HPDE6-E6E7 (cell line): ENCODE measurements around the gene LRRTM2.
A peak's percentile ranks its signal among the peaks of the same experiment; 100 is the strongest.

Source experiments
- DNase-seq: peaks from one replicate; pipeline ENCODE4 v3.0.0; 2011; ENCODE audit warnings: missing footprints; ENCODE audit errors: extremely low spot score

LRRTM2 gene

DNA sequence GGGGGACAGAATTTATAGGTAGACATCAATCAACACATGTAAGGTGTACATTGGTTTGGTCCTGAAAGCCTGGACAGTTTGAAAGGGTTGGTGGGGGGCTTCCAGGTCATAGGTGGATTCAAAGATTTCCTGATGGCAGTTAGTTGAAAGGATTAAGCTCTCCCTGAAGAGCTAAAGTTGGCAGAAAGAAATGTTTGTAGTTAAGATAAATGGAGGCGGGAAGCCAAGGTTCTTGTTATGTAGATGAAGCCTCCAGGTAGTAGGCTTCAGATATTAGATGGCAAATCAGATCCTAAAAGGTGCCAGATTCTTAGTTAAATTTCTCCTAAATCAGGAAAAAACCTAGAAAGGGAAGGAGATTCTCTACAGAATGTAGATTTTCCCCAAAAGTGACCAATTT, 9.0 kb upstream of the LRRTM2 start:
- DNase-seq = no peak

DNA sequence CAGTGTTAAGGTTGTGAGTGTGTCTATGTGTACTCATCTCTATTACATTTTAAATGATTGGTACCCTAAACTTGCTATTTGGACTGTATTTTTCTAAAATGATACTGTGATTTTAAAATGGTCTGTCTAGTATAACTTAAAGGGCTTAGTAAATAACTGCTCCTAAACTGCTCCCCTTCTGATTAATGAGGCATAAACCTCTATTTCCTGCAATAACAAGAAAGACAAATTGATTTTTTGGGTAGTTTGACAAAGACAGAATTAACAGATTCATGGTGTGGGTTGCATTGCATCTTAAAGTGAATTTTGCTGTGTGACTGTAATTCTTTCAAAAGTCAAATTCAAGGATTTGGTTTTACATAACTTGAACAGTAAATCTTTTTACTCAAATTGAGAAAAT, 8.1 kb upstream of the LRRTM2 start:
- no peak for DNase-seq

DNA sequence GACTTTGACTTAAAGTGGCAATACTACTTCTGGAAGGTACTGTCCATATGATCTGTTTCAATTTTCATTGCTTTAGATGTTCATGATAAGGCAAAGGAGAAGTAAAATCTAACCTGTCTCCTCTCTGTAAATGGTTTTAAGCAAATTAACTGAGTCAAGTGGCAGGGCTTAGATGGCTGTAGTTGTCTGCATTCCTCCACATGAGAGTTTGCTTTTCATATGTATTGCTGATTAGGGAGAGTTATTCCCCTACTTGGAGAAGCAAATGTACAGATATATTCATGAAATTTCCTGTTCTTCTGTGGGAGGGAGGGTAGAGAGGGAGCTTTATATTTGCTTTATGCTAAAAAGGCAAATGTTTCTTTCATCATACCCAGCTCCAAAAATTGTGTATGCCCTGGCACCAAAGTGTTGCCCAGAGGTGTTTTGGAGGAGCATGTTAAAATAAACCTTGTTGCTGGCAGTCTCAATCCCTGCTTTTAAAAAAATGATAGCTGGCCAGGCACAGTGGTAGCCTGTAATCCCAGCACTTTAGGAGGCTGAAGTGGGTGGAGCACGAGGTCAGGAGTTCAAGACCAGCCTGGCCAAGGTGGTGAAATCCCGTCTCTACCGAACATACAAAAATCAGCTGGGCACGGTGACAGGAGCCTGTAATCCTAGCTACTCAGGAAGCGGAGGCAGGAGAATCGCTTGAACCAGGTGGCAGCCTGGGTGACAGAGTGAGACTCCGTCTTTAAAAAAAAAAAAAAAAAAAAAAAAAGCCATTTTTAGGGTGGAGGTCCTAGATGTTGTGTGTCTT, 3.5 kb upstream of the LRRTM2 start:
- DNase-seq = no peak

GRCh38 chr5:138876811-138877210, 1.7 kb upstream of the LRRTM2 start:
- DNase-seq = no peak

GRCh38 chr5:138875946-138876345, 811 bp upstream of the LRRTM2 start:
- DNase-seq = no peak

DNA sequence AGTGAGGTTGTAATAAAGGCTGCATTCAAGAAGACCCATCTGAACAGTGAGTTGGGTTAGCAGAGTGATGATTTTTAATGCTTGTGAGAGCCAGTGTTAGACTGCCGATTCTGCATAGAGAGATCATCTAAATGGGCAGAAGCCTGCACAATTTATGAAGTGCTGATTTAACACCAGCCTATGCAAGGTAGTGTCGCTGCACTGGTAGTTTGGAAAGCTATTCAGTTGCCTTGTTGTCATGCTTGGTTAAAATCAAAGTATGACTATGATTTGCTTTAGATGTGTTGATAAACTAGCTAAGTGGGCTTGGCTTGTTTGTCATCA, 379 bp upstream of the LRRTM2 start:
- DNase-seq = no peak

DNA sequence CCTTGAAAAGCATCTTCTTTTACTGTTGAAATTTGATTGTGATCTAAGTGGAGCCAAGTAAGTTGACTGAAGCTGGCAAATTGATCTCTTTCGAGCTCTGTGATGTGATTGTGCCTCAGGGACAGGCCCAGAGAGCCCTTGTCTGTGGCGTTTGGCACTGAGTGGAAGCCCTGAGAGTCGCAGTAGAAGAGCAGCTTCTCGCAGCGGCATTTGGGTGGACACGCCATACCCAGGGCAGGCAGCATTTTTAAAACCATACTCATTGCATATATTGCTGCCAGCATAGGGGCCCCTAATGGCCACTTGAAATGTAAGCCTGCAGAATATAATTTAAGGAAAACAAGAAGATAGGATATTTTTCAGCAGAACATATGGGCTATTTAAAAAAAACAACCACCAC, 894 bp downstream of the LRRTM2 start:
- DNase-seq = no peak

- no peak for DNase-seq
Observed at GRCh38 chr5:138873466-138874221, 1.5 kb downstream of the LRRTM2 start.

- no peak for DNase-seq
Observed at GRCh38 chr5:138872841-138873465, 2.2 kb downstream of the LRRTM2 start.

DNA sequence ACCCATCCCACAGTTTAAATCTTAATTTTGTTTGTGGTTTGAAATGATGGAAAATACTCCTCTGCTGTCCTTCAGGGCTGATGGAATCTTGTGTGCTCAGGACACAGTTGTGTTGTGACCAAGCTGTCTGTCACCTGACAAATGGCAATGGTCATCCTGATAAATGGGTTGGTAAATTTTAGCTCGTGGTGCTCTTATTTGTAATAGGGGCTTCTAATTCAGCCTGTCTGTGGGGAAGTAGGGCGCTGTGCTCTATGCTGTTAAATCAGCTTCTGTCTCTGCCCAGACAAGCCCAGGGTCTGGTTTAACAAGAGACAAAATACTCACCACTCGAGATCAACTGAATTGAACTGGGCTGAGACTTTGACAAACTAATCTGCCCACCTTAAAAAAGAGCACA, 4.5 kb downstream of the LRRTM2 start:
- DNase-seq = no peak

DNA sequence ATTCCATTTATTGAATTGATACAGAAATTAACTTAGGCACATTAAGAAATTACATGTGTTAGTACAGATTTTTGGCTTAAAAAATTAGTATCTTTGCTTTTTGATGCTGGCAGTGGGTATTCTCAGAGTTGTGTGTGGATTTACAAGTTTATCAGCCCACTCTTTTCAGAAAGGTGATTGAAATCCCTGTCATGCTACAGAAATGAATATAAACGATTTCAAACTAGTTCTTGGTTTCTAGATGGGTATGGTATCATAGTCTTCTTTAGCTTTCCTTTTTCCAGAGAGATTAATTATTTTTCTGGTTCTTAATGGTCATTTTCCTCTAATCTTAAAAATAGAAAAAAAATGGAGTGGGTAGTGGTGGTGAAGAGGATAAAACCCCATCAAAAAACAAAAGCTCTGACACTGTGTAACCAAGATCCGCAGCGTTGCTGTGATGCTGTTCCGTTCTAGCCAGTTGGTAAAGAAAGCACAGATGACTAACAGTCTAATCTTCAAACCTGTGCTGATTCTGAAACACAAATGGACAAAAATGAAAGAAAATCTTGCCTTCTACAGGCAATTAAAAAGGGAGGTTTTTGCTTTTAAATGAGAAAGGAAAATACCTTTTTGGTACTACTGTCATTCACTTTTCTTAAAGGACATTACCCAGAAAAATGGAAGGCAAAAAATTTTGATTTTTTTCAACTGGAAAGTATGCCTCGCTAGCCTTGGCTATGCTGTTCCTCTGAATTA, 5.2 kb downstream of the LRRTM2 start:
- DNase-seq = no peak

DNA sequence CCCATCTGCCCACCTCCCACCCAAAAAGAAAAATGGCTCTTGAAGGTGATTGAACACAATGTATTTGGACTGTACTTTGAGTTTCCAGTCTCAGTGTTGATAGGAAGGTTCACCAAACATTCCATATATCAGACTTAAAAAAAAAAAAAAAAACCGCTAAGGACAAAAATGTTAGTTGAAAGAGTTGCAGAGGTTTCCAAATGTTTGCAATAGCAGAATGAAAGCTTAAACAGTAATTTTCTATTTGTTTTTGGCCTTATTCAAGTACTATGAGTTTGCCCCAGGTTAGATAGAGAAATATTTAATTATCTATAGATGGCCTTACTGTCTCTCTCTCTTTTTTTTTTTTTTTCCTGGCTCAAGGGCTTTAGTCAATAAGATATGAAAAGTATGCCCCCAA, 6.1 kb downstream of the LRRTM2 start:
- no peak for DNase-seq

DNA sequence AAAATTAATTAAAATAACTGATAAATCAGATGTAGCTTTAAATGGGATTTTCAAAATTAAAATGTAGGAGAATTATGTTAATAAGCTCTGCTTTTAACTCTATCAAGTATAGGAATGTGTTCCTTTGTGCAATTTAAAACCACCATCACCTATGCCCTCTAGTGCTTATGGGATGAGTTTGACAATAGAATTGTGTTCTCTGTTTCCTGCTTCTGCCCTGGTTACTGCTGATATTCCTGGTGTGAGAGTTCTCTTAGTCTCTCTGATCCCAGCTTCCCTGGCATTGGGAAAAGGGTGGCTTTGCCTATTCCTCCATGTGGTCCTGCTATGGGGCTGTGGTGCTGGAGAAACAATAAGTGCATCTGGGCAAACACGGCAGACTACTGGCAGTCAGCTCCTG, 8.1 kb downstream of the LRRTM2 start:
- no peak for DNase-seq

GRCh38 chr5:138853132-138853531, 22.0 kb downstream of the LRRTM2 start:
- DNase-seq = no peak

- DNase-seq = no peak
Observed at GRCh38 chr5:138850865-138851435, 24.2 kb downstream of the LRRTM2 start.

GRCh38 chr5:138849882-138850281, 25.3 kb downstream of the LRRTM2 start:
- no peak for DNase-seq

DNA sequence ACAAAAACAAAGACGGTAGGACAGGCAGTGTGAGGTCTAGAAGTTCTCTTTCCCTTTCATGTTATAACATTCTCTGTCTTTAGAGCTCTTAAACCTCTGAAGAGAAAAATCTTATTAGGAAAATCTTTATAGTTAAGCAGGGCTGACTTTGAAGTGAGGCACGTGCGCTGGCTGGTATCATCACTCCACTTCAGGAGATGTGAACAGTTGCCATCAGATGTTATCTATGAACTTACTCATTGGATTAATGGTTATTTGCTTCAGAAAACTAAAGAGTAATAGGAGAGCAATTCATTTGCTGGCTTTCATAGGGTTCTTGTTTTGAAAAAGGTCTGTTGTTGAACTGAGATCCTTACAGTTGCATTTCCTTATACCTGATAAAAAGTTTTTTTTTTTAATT, 25.7 kb downstream of the LRRTM2 start:
- no peak for DNase-seq

DNA sequence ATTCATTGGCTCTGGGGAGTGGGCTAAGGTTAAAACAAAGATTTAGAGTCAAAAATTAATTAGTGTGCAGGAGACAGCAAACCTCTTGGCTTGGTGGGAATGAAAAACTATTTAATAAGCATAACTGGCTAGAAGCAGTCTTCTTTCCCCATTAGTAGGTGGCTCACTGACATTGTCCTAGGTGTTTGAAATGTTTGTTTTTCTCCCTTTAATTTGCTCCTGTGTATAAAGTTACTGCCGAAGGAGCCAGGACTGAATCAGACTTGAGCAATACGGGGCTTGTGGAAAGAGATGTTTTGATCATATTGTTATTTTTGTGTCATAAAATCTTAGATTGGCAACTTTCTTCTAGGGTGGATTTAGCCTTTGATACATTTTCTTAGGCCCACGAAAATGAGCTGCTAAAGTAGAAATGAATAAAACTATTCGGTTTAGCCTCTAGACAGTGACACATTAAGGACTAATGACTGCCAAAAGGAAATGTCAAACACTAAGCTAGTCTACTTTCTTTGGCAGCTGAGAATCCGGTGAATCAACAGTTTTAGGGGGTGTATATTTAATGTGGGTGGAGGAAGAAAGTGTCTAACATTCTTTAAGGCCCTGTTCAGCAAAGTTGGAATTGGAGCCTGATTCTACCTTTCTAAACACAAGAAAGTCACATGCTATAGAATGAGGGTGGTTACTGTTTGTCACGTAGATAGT, 30.2 kb downstream of the LRRTM2 start:
- DNase-seq = peak; percentile 29

DNA sequence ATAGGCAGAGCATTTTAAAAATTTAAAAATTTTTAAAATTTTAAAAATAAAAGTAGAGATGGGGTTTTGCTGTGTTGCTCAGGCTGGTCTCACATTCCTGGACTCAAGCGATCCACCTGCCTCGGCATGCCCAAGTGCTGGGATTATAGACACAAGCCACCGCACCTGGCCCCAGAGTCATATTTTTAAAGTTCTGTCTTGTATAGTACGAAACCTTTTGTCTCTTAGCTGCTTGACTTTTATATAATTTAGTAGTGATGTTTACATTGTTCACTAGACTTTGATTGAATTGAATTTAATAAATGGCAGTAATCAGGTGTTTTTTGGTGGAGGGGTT, 31.0 kb downstream of the LRRTM2 start:
- no peak for DNase-seq

DNA sequence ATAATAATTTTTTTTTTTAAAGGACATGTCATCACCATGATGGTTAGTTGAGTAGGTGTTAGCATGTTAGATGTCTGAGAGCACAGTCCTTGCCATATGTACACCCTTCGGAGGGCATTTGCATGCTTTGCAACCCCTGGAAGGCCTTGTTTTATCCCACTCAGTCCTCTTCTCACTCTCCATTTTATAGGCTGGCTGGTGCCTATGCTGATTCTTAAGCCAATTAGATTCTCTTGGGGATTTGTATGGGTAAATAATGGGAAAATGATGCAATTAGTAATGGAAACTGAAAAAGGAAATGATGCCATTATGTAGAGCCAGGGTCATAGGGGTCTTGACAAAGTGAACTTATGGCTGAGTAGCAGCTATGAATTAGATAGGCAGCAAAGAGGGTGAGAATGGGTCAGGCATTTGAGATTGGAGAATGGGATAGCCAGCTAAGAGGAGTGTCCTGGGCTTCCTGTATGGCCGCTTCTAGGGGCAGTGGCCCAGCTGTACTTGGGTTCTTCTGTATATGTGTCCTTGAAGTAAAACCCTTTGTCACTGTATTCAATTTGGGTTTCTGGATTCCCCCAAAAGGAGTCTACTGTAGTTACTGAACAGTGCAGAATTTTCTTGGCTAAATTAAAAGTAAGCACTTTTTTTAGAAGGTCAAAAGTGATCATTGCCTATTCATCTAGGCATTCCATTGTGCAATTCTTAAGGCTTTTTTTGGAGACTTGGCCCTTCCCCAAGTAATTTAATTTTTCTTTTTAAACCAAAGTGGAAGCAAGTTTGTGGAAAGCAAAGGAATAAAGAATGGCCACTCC, 31.6 kb downstream of the LRRTM2 start:
- no peak for DNase-seq

DNA sequence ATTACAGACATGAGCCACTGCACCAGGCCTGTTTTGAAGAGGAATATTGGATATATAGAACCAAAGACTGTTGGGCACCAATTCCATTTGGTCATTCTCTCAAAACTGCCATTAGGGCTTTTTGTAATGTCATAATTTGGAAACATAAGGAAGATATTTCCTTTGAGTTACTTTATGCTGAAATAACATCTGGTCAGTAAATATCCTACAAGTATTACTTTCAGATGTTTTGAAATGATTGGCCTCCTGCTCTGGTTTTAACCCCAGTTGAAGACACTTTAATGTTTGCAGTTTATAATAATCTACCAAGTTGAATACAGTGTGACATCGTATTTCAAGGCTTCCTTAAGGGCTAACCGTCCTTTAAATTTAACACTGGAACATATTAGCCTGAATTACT, 33.6 kb downstream of the LRRTM2 start:
- no peak for DNase-seq
